ENCODE results near the gene HOXA7.

DNA sequence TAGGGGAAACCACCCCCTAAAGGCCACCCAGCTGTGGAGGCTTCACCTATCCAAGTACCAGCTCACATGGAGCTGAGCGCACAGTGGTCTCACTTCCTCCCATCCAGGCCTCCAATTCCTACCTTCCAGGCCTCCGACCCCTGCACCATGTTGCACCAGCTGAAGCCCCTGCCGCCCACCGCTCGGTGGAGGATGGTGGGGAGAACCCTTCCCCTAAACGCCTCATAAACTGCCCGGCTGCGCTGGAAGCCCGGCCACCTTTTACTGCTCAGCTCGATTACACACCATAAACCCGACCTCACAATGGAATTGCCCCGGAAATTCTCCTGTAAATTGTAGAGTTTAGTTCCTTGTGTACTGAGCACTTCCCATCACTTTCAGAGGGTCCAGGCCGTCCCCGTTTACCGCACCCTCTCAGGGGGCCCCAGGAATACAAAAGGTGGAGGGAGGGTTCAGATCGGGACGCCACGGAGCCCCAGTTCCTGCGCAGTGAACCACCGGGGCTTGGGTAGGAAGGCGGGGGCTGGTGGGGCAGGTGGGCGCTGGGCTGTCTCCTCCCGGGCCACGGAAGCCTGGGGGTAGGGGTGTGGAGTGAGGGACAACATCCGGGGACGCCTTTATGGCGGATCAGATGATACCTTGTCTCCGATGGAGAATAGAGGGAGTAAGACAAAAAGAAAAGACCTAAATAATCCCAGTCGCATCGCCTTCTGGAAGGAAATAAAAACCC lies 1.4 kb upstream of the HOXA7 start:
- TF ChIP-seq POLR2AphosphoS5 (IDR thresholded peaks at IDR 0.05; ENCODE audit: low read depth) (no peak), ZNF331 (CRISPR knock-in tag; IDR thresholded peaks at IDR 0.05; ENCODE audit: low read depth) (no peak), EZH2 (IDR thresholded peaks at IDR 0.05; ENCODE audit: low read depth, unreplicated experiment) (peak; percentile 92), NANOG (IDR thresholded peaks at IDR 0.05; ENCODE audit: borderline replicate concordance) (no peak), EZH2phosphoT487 (IDR thresholded peaks at IDR 0.05; ENCODE audit: unreplicated experiment) (peak; percentile 87), CREB1 (CRISPR knock-in tag; IDR thresholded peaks at IDR 0.05; ENCODE audit: low read depth) (no peak), JUNB (IDR thresholded peaks at IDR 0.05; ENCODE audit: unreplicated experiment) (no peak), STAT1 (IDR thresholded peaks at IDR 0.05; ENCODE audit: unreplicated experiment) (no peak)
- TF ChIP-seq, protein P1, sequence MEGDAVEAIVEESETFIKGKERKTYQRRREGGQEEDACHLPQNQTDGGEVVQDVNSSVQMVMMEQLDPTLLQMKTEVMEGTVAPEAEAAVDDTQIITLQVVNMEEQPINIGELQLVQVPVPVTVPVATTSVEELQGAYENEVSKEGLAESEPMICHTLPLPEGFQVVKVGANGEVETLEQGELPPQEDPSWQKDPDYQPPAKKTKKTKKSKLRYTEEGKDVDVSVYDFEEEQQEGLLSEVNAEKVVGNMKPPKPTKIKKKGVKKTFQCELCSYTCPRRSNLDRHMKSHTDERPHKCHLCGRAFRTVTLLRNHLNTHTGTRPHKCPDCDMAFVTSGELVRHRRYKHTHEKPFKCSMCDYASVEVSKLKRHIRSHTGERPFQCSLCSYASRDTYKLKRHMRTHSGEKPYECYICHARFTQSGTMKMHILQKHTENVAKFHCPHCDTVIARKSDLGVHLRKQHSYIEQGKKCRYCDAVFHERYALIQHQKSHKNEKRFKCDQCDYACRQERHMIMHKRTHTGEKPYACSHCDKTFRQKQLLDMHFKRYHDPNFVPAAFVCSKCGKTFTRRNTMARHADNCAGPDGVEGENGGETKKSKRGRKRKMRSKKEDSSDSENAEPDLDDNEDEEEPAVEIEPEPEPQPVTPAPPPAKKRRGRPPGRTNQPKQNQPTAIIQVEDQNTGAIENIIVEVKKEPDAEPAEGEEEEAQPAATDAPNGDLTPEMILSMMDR (conservative IDR thresholded peaks at IDR 0.05; ENCODE audit: low read depth in 2 of 2), result no peak
- TF ChIP-seq, protein P2, sequence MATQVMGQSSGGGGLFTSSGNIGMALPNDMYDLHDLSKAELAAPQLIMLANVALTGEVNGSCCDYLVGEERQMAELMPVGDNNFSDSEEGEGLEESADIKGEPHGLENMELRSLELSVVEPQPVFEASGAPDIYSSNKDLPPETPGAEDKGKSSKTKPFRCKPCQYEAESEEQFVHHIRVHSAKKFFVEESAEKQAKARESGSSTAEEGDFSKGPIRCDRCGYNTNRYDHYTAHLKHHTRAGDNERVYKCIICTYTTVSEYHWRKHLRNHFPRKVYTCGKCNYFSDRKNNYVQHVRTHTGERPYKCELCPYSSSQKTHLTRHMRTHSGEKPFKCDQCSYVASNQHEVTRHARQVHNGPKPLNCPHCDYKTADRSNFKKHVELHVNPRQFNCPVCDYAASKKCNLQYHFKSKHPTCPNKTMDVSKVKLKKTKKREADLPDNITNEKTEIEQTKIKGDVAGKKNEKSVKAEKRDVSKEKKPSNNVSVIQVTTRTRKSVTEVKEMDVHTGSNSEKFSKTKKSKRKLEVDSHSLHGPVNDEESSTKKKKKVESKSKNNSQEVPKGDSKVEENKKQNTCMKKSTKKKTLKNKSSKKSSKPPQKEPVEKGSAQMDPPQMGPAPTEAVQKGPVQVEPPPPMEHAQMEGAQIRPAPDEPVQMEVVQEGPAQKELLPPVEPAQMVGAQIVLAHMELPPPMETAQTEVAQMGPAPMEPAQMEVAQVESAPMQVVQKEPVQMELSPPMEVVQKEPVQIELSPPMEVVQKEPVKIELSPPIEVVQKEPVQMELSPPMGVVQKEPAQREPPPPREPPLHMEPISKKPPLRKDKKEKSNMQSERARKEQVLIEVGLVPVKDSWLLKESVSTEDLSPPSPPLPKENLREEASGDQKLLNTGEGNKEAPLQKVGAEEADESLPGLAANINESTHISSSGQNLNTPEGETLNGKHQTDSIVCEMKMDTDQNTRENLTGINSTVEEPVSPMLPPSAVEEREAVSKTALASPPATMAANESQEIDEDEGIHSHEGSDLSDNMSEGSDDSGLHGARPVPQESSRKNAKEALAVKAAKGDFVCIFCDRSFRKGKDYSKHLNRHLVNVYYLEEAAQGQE (IDR thresholded peaks at IDR 0.05; ENCODE audit: unreplicated experiment), result no peak
- TF ChIP-seq, protein P3, sequence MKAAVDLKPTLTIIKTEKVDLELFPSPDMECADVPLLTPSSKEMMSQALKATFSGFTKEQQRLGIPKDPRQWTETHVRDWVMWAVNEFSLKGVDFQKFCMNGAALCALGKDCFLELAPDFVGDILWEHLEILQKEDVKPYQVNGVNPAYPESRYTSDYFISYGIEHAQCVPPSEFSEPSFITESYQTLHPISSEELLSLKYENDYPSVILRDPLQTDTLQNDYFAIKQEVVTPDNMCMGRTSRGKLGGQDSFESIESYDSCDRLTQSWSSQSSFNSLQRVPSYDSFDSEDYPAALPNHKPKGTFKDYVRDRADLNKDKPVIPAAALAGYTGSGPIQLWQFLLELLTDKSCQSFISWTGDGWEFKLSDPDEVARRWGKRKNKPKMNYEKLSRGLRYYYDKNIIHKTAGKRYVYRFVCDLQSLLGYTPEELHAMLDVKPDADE (IDR thresholded peaks at IDR 0.05), result no peak

Measured in GM23338 (cell line).